IPS-NIHi7 (cell line): ENCODE measurements around the gene BRD2.

Experiments used
- DNase-seq: peaks from one replicate; pipeline ENCODE4 v3.0.0; 2012; ENCODE audit warnings: mixed read lengths; ENCODE audit errors: extremely low spot score

BRD2 gene

GRCh38 chr6:32949113-32949512, 19.3 kb upstream of the BRD2 start:
- no peak for DNase-seq

- DNase-seq, result no peak
Observed at GRCh38 chr6:32950010-32950409, 18.4 kb upstream of the BRD2 start.

- no peak for DNase-seq
Observed at GRCh38 chr6:32950449-32950848, 17.9 kb upstream of the BRD2 start.

DNA sequence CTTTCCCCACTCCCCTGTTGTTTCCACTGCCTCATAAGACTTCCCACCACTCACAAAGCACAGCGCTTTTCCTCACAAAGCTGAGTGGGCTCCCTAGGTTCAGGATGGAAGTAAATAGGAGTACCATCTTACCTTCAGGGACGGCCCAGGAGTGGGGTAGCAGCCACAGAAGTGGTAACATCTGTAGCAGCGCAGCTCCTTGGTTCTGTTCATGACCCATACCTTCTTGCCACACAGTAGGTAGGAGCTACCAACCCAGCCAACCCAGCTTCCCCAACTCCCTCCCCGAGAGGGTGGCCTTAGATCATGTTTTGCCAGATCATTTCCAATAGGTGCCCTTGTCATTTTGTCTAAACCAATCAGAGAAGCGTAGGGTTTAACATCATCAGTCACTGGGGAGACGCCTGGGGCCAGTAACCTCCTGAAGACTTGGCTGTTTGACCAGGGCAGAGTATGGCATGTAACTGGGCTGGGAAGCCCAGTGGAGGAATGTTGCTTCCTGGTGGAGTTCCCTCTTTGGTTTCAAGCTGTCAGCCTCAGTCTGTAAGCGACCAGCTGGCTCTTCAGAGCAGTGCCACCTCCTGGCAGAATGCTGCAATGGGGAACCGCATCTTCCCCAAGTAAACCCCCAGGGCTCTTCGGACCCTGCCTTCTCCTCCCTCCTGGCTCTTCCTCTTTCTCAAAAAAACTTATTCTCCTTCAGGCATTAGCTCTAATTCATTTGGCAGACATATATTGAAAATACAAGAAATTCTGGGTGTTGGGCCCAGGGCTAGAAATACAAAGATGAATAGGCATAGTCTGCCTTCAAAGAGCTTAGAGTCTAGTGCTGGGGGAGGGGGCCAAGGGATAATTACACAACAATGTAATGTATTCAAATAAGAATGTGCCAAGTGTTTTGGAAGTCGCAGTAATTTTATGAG, 15.3 kb upstream of the BRD2 start, which contains the start of gene HLA-DMA:
HLA-DMA (minus strand) TSS at position 281 of the 923 bp plus-strand sequence; CDS start at position 220, 61 bp downstream.
- DNase-seq, result peak; percentile 85

- DNase-seq, result no peak
Observed at GRCh38 chr6:32953775-32954174, 14.6 kb upstream of the BRD2 start.

- no peak for DNase-seq
Observed at GRCh38 chr6:32954267-32954666, 14.1 kb upstream of the BRD2 start.

- DNase-seq, result peak; percentile 66
Observed at GRCh38 chr6:32954986-32955802, 13.2 kb upstream of the BRD2 start.

DNA sequence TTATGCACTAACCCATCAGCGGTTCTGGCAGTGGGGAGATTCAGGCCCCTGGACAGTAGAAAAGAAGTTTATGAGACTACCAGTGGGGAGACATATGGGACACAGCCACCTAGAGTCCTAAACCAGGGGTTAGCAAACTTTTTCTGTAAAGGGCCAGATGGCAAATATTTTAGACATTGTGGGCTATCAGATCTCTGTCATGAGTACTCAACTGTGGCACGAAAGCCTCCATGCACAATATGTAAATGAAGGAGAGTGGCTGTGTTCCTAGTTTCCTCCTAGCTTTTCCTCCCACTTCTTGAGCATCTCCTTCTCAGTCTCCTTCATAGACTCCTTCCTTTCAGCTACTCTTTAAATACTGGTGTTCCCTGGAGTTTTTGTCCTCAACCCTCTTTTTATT, 12.2 kb upstream of the BRD2 start:
- DNase-seq, result no peak

DNA sequence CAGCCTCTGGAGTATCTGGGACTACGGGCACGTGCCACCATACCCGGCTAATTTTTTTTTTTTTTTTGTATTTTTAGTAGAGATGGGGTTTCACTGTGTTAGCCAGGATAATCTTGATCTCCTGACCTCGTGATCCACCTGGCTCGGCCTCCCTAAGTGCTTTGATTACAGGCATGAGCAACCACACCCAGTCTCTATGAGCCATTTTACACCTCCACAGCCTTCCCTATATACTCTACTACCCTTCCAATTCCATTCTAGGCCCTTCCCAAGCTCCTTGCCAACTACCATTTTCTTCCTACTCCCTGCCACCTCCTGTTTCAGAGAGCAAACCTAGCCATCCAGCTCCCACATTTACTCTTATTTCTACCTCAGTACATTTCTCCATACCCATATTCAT, 7.8 kb upstream of the BRD2 start:
- no peak for DNase-seq

- no peak for DNase-seq
Observed at GRCh38 chr6:32962213-32962826, 6.1 kb upstream of the BRD2 start.

DNA sequence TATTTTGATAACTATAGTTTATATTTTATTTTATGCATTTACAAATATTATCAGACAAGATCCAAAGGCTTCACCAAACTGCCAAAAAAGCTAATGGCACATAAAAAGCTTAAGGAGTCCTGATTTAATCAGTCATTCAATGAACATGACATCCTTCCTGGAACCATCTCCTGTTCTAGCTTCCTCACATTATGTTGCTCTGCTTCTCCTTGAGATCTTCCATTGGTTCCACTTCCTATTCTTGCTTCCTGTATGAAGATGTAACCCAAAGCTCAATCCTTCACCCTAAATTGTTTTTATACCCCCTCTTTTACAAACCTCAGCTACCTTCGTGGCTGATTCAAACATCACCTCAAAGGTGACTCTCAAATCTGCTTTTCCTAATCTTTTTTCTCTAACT, 4.5 kb upstream of the BRD2 start:
- no peak for DNase-seq

DNA sequence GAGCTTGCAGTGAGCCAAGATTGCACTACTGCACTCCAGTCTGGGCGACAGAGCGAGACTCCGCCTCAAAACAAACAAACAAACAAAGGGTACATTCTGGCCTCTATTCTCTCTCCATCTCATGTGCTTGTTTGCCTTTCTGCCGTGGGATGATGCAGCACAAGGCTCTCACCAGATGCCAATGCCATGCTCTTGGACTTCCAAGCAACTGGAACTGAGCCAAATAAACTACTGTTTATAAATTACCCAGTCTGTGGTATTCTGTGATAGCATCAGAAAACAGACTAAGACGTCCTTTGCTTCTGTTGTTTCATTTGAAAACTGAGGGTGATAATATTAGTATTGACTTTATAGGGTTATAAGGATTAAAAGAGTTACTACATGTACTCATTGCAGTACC, 3.6 kb upstream of the BRD2 start:
- DNase-seq, result no peak

DNA sequence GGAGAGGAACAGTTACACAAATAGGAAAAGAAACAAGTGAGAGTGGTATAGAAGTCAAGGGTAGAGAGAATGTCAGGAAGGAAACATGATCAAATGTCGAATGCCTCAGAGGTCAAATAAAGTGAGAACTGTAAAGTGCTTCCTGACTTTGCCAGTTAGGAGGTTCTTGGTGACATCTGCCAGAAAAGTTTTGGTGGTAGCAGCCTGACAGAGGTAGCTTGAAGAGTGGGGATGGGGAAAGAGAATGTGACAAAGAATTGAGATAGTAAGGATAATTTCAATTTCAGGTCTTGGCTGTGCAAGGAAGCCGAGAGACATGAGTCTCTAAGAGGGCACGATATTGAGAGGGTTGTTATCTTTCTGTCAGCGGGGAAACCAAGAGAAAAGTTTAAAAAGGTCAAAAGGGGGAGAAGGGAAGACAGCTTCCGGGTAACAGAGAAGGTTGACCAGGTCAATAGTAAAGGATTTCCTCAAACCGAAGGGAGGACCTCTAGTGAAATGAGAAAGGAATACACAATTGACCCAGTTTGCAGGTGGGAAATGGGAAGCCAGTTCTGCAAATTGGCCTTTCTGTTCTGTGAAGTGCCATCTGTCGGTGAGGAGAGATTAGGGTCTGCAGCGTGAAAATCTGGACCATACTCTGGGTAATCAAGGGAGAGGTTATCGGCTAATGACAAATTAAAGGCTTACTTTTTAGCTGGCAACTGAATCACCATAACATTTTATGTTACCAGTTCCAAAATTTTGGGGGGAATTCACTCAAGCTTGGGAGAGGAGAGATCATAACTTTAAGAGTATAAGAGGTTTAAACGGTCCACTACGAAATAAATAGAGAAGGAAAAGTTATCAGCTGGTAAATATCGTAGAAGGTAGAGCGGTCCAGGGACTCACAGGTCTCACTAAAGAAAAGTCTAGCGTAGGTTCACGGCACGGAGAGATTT, 973 bp upstream of the BRD2 start:
- peak; percentile 48 for DNase-seq

DNA sequence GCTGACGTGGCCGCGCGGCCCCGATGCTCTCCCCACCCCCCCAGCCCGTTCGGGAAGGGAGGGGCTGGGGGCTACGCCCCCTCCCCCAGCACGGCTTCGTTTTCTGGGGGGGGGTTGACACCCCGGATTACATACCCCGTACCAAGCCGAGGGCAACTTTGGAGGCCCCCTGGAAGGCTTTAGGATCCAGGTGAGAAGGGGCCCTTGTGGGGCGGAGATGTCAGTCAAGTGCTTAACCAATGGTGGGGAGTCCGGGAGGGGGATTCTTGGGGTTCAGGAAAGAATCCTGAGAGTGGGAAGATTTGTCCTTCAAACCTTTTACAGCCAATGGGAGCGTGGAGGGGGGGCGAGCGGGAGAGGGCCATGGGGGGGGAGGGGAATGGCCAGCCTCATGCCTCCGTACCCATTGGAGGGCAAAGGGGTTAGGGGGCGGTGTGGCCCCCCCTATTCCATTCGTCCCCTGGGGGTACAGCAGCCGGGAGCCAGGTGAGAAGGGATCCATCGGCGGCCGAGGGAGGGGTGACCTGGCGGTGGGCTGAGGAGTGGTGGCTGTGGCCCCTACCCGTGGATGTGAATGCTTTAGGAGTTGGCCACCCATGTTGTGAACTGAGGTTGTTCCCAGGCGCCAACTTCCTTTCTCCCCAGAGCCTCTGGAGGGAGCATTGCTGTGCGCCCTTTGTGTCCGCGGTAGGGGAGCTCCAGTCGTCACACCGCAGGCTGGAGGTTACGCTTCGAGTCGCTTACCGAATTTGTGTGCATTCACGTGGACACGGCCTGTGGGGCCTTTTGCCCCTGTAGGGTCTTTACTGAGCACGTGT, 682 bp downstream of the BRD2 start:
- peak; percentile 76 for DNase-seq

DNA sequence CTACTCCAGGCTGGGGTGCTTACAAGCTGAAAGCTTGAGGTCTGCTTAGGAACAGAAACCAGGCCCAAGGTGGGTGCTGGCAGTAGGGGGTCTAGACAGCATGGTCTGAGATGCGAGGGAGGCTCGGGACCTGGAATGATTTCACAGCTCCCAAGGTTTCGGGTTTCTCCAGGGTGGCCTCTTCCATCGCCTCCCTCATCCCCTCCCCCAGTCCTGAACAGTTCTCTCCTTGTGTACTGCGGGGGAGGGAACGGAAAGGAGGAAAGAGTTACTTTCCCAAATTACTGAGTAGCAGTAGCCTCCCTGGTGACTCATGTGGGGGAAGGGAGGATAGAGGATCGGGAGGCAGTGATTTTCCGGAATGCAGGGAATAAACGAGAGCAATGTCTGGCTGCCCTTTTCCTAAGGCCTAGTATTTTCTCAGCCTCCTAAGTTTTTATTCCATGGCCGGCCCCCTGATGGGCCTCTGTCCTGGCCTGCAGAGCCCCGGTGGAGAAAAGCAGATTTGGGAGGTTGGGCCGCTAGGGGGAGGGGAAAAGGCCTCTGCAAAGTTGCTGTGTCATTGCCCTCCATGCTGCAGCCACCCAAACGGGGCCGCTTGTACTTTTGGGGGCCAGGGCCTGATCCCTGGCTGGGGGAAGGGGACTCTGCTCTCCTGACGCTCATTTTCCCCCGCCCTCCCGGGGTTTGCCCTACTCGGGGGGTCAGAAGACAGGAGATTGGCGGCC, 1.5 kb downstream of the BRD2 start:
- no peak for DNase-seq

GRCh38 chr6:32970413-32971241, 2.2 kb downstream of the BRD2 start:
- peak; percentile 49 for DNase-seq

GRCh38 chr6:32971242-32971580, 2.8 kb downstream of the BRD2 start:
- no peak for DNase-seq

DNA sequence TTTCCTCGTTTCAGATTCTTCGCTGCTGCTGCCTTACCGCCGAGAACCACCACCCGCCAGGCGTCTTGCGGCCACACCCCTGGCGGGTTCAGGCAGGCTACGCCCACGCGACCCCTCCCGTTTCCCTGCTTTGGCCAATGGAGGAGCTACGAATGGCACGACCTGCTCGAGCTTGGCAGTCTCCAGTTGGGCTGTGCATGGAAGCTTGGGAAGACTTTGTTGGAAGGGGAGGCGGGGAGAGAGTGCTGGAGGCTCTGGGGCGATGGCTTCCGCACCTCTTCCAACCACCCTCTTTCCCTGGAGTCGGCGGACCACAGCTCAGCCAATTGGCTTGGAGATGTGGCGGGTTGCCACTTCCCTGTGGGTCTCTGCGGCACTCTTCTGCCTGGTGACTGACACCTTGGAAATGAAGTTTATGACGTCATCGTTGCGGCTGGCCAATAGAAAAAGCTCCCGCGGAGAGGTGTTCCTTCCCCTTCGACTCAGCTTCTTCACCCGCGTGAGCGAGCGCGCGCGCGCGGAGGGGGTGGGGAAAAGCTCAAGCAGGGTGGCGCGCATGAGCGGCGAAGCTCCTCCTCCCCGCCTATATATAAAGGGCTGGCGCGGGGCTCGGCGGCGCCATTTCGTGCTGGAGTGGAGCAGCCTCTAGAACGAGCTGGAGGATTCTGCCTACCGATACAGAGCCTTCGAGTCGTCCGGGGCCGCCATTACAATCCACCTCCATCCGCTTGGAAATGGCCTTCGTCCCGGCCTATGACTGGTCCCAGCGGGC, 3.4 kb downstream of the BRD2 start:
- peak; percentile 87 for DNase-seq
